ENCODE results near the gene PPFIA1.
A peak's percentile ranks its signal among the peaks of the same experiment; 100 is the strongest.

PPFIA1 gene

GRCh38 chr11:70399681-70400112 is 129.2 kb downstream of the PPFIA1 start:
- Histone ChIP-seq H2BK15ac (ENCODE audit: low read depth, poor library complexity, severe bottlenecking) (no peak overlapping the region), H2BK12ac (ENCODE audit: low read length in 2 of 2) (peak overlapping the region in 1 of 2 experiments; percentile 68), H3K18ac (ENCODE audit: low read depth in 1 of 2, low read length in 2 of 2) (peak overlapping the region in 1 of 2 experiments; percentile 98), H3K36me3 (ENCODE audit: control insufficient read depth in 1 of 2, insufficient read depth in 2 of 2, low read depth in 1 of 2, low read length in 2 of 2) (peaks cover 15 to 27% of the 10 kb centered on the region in 2 experiments), H3K14ac (ENCODE audit: low read length in 2 of 2) (peak overlapping the region in 1 of 2 experiments; percentile 93), H3K27ac (ENCODE audit: low read length, poor library complexity, severe bottlenecking) (peak overlapping the region; percentile 97), H2BK5ac (ENCODE audit: low read depth, low read length, poor library complexity, severe bottlenecking) (peak overlapping the region; percentile 98), H3K79me1 (replicated peaks; ENCODE audit: low read length, poor library complexity, severe bottlenecking) (peaks cover 10% of the 10 kb centered on the region), H3K4me1 (ENCODE audit: control insufficient read depth, insufficient read depth, low read depth, low read length) (peaks cover 29% of the 10 kb centered on the region), H3K23ac (ENCODE audit: low read length in 2 of 2) (peak overlapping the region in 1 of 2 experiments; percentile 100), H2AFZ (ENCODE audit: low read depth, low read length) (no peak overlapping the region), H3K27me3 (ENCODE audit: control insufficient read depth in 1 of 2, insufficient read depth in 1 of 2, low read length in 2 of 2) (no peaks in the 10 kb centered on the region), H3K9me3 (ENCODE audit: control insufficient read depth, low read length) (no peaks in the 10 kb centered on the region), H3K9ac (ENCODE audit: low read length) (peak overlapping the region; percentile 99), H4K8ac (ENCODE audit: low read length) (no peak overlapping the region), H3K4me3 (ENCODE audit: insufficient read depth in 1 of 2, low read depth in 1 of 2, low read length in 2 of 2) (peak overlapping the region; percentile 93 to 99), H3K4ac (ENCODE audit: low read depth in 1 of 2, low read length in 2 of 2) (peak overlapping the region; percentile 47 to 93), H3K4me2 (ENCODE audit: low read length, poor library complexity, severe bottlenecking) (peak overlapping the region; percentile 83), H2BK120ac (ENCODE audit: low read depth, low read length) (no peak overlapping the region), H2AK5ac (ENCODE audit: low read length, severe bottlenecking) (peak overlapping the region; percentile 87), H4K91ac (ENCODE audit: low read length) (no peak overlapping the region)
- peak; percentile 98 for DNase-seq
- WGBS, result 0% methylated on average over 16 of the region's 16 CpGs

DNA sequence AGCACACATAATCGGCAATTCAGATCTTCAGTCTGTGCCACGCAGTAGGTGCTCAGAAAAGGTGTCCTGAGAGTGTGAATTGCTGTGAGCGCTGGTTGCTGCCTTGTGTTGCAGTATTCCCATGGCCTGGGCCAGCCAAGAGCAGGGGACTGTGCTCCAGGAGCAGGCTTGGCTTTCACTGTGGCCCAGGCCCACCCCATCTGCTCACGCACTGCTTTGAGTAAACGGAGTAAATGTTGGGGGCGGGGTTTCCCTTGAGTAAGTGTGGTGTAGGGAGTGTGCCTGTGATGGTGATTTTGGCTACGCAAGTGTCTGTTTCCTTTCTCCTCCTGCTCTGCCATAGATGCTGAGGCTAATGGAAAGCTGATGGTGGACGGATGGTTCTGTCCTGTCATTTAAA is 130.2 kb downstream of the PPFIA1 start:
- Histone ChIP-seq H3K9me3 (ENCODE audit: control insufficient read depth, low read length) (no peaks in the 10 kb centered on the region), H3K4me2 (ENCODE audit: low read length, poor library complexity, severe bottlenecking) (peak overlapping the region; percentile 83), H3K4me1 (ENCODE audit: control insufficient read depth, insufficient read depth, low read depth, low read length) (peaks cover 30% of the 10 kb centered on the region), H3K9ac (ENCODE audit: low read length) (peak overlapping the region; percentile 99), H3K23ac (ENCODE audit: low read length in 2 of 2) (no peak overlapping the region), H3K4me3 (ENCODE audit: insufficient read depth in 1 of 2, low read depth in 1 of 2, low read length in 2 of 2) (peak overlapping the region in 1 of 2 experiments; percentile 99), H3K36me3 (ENCODE audit: control insufficient read depth in 1 of 2, insufficient read depth in 2 of 2, low read depth in 1 of 2, low read length in 2 of 2) (peaks cover 13 to 35% of the 10 kb centered on the region in 2 experiments), H4K8ac (ENCODE audit: low read length) (no peak overlapping the region), H3K4ac (ENCODE audit: low read depth in 1 of 2, low read length in 2 of 2) (no peak overlapping the region), H4K91ac (ENCODE audit: low read length) (no peak overlapping the region), H2BK12ac (ENCODE audit: low read length in 2 of 2) (no peak overlapping the region), H2BK5ac (ENCODE audit: low read depth, low read length, poor library complexity, severe bottlenecking) (no peak overlapping the region), H3K79me1 (replicated peaks; ENCODE audit: low read length, poor library complexity, severe bottlenecking) (peaks cover 4% of the 10 kb centered on the region), H2BK15ac (ENCODE audit: low read depth, poor library complexity, severe bottlenecking) (no peak overlapping the region), H3K18ac (ENCODE audit: low read depth in 1 of 2, low read length in 2 of 2) (peak overlapping the region in 1 of 2 experiments; percentile 28), H3K14ac (ENCODE audit: low read length in 2 of 2) (peak overlapping the region in 1 of 2 experiments; percentile 0), H2AFZ (ENCODE audit: low read depth, low read length) (no peak overlapping the region), H3K27ac (ENCODE audit: low read length, poor library complexity, severe bottlenecking) (peak overlapping the region; percentile 97), H2BK120ac (ENCODE audit: low read depth, low read length) (no peak overlapping the region), H3K27me3 (ENCODE audit: control insufficient read depth in 1 of 2, insufficient read depth in 1 of 2, low read length in 2 of 2) (no peaks in the 10 kb centered on the region), H2AK5ac (ENCODE audit: low read length, severe bottlenecking) (no peak overlapping the region)
- WGBS, result 86% methylated on average over 8 of the region's 8 CpGs
- no peak for DNase-seq

DNA sequence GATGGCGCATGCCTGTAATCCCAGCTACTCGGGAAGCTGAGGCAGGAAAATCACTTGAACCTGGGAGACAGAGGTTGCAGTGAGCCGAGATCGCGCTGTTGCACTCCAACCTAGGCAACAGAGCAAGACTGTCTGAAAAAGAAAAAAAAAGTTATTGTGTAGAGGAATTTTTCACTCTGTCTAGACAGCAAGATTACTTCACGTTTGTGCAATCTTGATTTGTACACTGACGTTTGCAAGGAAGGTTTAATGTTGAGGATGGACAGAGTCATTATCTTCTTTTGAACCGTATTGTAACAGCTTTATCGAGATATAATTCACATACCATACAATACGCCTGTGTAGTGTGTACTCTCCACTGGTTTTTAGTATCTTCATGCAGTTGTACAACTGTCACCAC is 131.5 kb downstream of the PPFIA1 start:
- Histone ChIP-seq H2BK15ac (ENCODE audit: low read depth, poor library complexity, severe bottlenecking) (no peak overlapping the region), H2AK5ac (ENCODE audit: low read length, severe bottlenecking) (no peak overlapping the region), H2BK5ac (ENCODE audit: low read depth, low read length, poor library complexity, severe bottlenecking) (no peak overlapping the region), H3K4me2 (ENCODE audit: low read length, poor library complexity, severe bottlenecking) (no peak overlapping the region), H3K23ac (ENCODE audit: low read length in 2 of 2) (no peak overlapping the region), H4K91ac (ENCODE audit: low read length) (no peak overlapping the region), H3K36me3 (ENCODE audit: control insufficient read depth in 1 of 2, insufficient read depth in 2 of 2, low read depth in 1 of 2, low read length in 2 of 2) (peaks cover 21 to 49% of the 10 kb centered on the region in 2 experiments), H4K8ac (ENCODE audit: low read length) (no peak overlapping the region), H3K27ac (ENCODE audit: low read length, poor library complexity, severe bottlenecking) (no peak overlapping the region), H2BK120ac (ENCODE audit: low read depth, low read length) (no peak overlapping the region), H3K4me1 (ENCODE audit: control insufficient read depth, insufficient read depth, low read depth, low read length) (peaks cover 29% of the 10 kb centered on the region), H3K9me3 (ENCODE audit: control insufficient read depth, low read length) (no peaks in the 10 kb centered on the region), H2BK12ac (ENCODE audit: low read length in 2 of 2) (no peak overlapping the region), H3K18ac (ENCODE audit: low read depth in 1 of 2, low read length in 2 of 2) (no peak overlapping the region), H3K14ac (ENCODE audit: low read length in 2 of 2) (no peak overlapping the region), H3K79me1 (replicated peaks; ENCODE audit: low read length, poor library complexity, severe bottlenecking) (no peaks in the 10 kb centered on the region), H2AFZ (ENCODE audit: low read depth, low read length) (no peak overlapping the region), H3K4ac (ENCODE audit: low read depth in 1 of 2, low read length in 2 of 2) (no peak overlapping the region), H3K27me3 (ENCODE audit: control insufficient read depth in 1 of 2, insufficient read depth in 1 of 2, low read length in 2 of 2) (no peaks in the 10 kb centered on the region), H3K9ac (ENCODE audit: low read length) (no peak overlapping the region), H3K4me3 (ENCODE audit: insufficient read depth in 1 of 2, low read depth in 1 of 2, low read length in 2 of 2) (no peak overlapping the region)
- DNase-seq, result peak; percentile 33
- 96% methylated on average over 10 of the region's 10 CpGs for WGBS

DNA sequence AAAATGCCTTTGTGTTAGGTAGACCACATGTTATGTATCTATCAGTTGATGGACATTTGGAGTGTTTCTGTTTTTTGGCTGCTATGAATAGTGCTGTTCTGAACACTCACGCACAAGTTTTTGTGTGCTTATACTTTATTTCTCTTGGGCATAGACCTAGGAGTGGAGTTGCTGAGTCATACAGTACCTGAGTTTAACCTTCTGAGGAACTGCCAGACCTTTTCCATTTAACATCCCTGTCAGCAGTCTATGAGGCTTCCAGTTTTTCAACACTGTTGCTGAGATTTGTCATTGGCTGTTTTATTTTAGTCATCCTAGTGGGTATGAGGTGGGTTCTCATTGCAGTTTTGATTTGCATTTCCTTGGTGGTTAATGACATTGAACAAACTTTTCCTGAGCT is 132.2 kb downstream of the PPFIA1 start:
- H2BK15ac ChIP-seq (ENCODE audit: low read depth, poor library complexity, severe bottlenecking), result no peak overlapping the region
- no peak overlapping the region for H3K14ac ChIP-seq (ENCODE audit: low read length in 2 of 2)
- no peak overlapping the region for H2AFZ ChIP-seq (ENCODE audit: low read depth, low read length)
- H2BK120ac ChIP-seq (ENCODE audit: low read depth, low read length), result no peak overlapping the region
- H3K4me3 ChIP-seq (ENCODE audit: insufficient read depth in 1 of 2, low read depth in 1 of 2, low read length in 2 of 2), result no peak overlapping the region
- H4K8ac ChIP-seq (ENCODE audit: low read length), result no peak overlapping the region
- H3K79me1 ChIP-seq (replicated peaks; ENCODE audit: low read length, poor library complexity, severe bottlenecking), result peaks cover 2% of the 10 kb centered on the region
- H3K9me3 ChIP-seq (ENCODE audit: control insufficient read depth, low read length), result no peaks in the 10 kb centered on the region
- DNase-seq, result no peak
- no peak overlapping the region for H2BK12ac ChIP-seq (ENCODE audit: low read length in 2 of 2)
- H3K27me3 ChIP-seq (ENCODE audit: control insufficient read depth in 1 of 2, insufficient read depth in 1 of 2, low read length in 2 of 2), result no peaks in the 10 kb centered on the region
- H3K4me1 ChIP-seq (ENCODE audit: control insufficient read depth, insufficient read depth, low read depth, low read length), result peaks cover 24% of the 10 kb centered on the region
- H3K23ac ChIP-seq (ENCODE audit: low read length in 2 of 2), result no peak overlapping the region
- H3K4me2 ChIP-seq (ENCODE audit: low read length, poor library complexity, severe bottlenecking), result no peak overlapping the region
- H2BK5ac ChIP-seq (ENCODE audit: low read depth, low read length, poor library complexity, severe bottlenecking), result no peak overlapping the region
- H3K9ac ChIP-seq (ENCODE audit: low read length), result no peak overlapping the region
- H3K18ac ChIP-seq (ENCODE audit: low read depth in 1 of 2, low read length in 2 of 2), result no peak overlapping the region
- H2AK5ac ChIP-seq (ENCODE audit: low read length, severe bottlenecking), result no peak overlapping the region
- WGBS, result 57% methylated on average over 1 of the region's 1 CpG
- no peak overlapping the region for H3K4ac ChIP-seq (ENCODE audit: low read depth in 1 of 2, low read length in 2 of 2)
- H3K36me3 ChIP-seq (ENCODE audit: control insufficient read depth in 1 of 2, insufficient read depth in 2 of 2, low read depth in 1 of 2, low read length in 2 of 2), result peaks cover 27 to 56% of the 10 kb centered on the region in 2 experiments
- H3K27ac ChIP-seq (ENCODE audit: low read length, poor library complexity, severe bottlenecking), result no peak overlapping the region
- H4K91ac ChIP-seq (ENCODE audit: low read length), result no peak overlapping the region

Measured in mesenchymal stem cell (in vitro differentiated cells and primary cell).